Ovary (tissue), 9 donors: ENCODE results near the gene DPP7. TPM values are rescaled to one million over a fixed set of nuclear protein-coding genes. Genes with fewer than 3 reads are reported as not detected.
"Not testable (repeated sequence)": the region's sequence is repeated elsewhere in the genome, so short reads cannot be mapped to it uniquely, and the experiment has no call there.

Experiments used
- DNase-seq, 5 donors: peaks; one replicate each; pipeline ENCODE4 v3.0.0-alpha.2; 2019 to 2020
- H3K27ac ChIP-seq, 2 donors: fragments of 200-600 bp; one replicate each; pipeline versions ENCODE4 v1.5.1 to v1.8.0; 2019 to 2022
- H3K27me3 ChIP-seq: fragments of 200-600 bp; one replicate; pipeline ENCODE4 v1.8.0; 2022
- H3K36me3 ChIP-seq: fragments of 200-600 bp; sonication (generic); one replicate; pipeline ENCODE4 v1.5.1; 2019
- H3K4me1 ChIP-seq: one replicate; pipeline ENCODE4 v1.8.1; 2013; ENCODE audit warnings: mild to moderate bottlenecking, moderate library complexity; ENCODE audit not compliant: insufficient read depth
- H3K4me3 ChIP-seq: fragments of 200-600 bp; sonication (generic); one replicate; pipeline ENCODE4 v1.5.1; 2017
- H3K9me3 ChIP-seq, 2 donors: fragments of 200-600 bp in 1 of 2; sonication (generic) in 1 of 2; one replicate each; pipeline versions ENCODE4 v1.5.1 to v1.8.1; 2013 to 2019; ENCODE audit warnings: mild to moderate bottlenecking in 1 of 2, moderate library complexity in 1 of 2
- CTCF ChIP-seq, 3 donors: fragments of 450-650 bp in 2 of 3; fragments of 200-600 bp in 1 of 3; IDR thresholded peaks; one replicate each; pipeline versions ENCODE4 v1.5.1 to v1.8.0; 2016 to 2022; ENCODE audit warnings: antibody characterized with exemption in 3 of 3, mild to moderate bottlenecking in 1 of 3
- EP300 ChIP-seq: sonication (generic); formaldehyde crosslinking; IDR thresholded peaks from one replicate; pipeline ENCODE4 v1.6.1; 2017; ENCODE audit warnings: antibody characterized with exemption
- POLR2A ChIP-seq: fragments of 450-650 bp; IDR thresholded peaks from one replicate; pipeline ENCODE4 v1.6.1; 2017; ENCODE audit warnings: antibody characterized with exemption, mild to moderate bottlenecking, moderate library complexity
- WGBS, 3 donors: extraction: QIAGEN DNeasy Blood & Tissue Kit in 1 of 3; methylation state at CpG; one replicate each; pipeline versions ENCODE4 v1.1.5 to v1.1.7; 2013 to 2017; 5-methylcytosine and 5-hydroxymethylcytosine counted together
- intact Hi-C, 4 donors: fragments of 100-400 bp; cut with DNase I; formaldehyde crosslinking; loops; one replicate each; pipeline versions ENCODE4 v1.11.0 to v1.15.1; 2022 to 2023
- polyA plus RNA-seq, 2 donors: library from polyadenylated mRNA; stranded (reverse); fragments of 200-250 nt in 1 of 2; fragments of 350-450 nt in 1 of 2; fragmentation: Illumina TruSeq in 1 of 2; extraction: RNeasy Lipid Tissue Mini Kit (QIAGEN cat#74804) in 1 of 2; gene quantifications; one replicate each; pipeline ENCODE4 v1.2.3, GENCODE V29; 2013 to 2014
- total RNA-seq, 7 donors: library from RNA; depleted of rRNA in 2 of 7; stranded (reverse); fragments of >200 nt in 2 of 7; fragmentation: NEBNext Ultra II Directional in 3 of 7; extraction: Animal tissue kit (Norgen Biotek cat#: 25700) in 3 of 7; gene quantifications; one replicate each; pipeline versions ENCODE4 v1.1.0 to v1.2.4, GENCODE V29; 2016 to 2023
- donor health status: DM: no; HTN: no; CAD: no; lungs with moderate emphysema.
- donor health status: DM: no; HTN: no; CAD: no.
- donor health status: Bipolar disorder and iron deficiency.
- donor health status: DM: yes; HTN: yes; CAD: no.
- donor health status: DM: no; HTN: no; CAD: no.
- donor health status: DM: yes; HTN: yes; CAD: no.

The DPP7 gene
- total and polyA plus RNA-seq, 9 donors, result 3.0 to 117 (median 88.7) TPM

GRCh38 chr9:137065336-137065967 is 49.1 kb downstream of the DPP7 start:
- TF ChIP-seq EP300, result no peak
- TF ChIP-seq CTCF (IDR thresholded peaks at IDR 0.05), result no peak
- TF ChIP-seq POLR2A, result no peak
- H3K4me3 ChIP-seq, result no peak overlapping the region
- peaks cover 4% of the 10 kb centered on the region for H3K27me3 ChIP-seq
- H3K9me3 ChIP-seq, result no peaks in the 10 kb centered on the region
- no peak overlapping the region for H3K27ac ChIP-seq
- H3K36me3 ChIP-seq, result no peaks in the 10 kb centered on the region
- no peak for DNase-seq
- intact Hi-C loops, result loop anchor here in 2 of 4 donors (2.0 to 5.0 kb wide), 2 partner anchors 17 to 38 kb away; partner anchors contain the start of gene ABCA2 (in 1 of the 2)
- 94 to 95% (median 94%) methylated on average over 23 of the region's 23 CpGs for WGBS, 3 donors
- H3K4me1 ChIP-seq, result no peaks in the 10 kb centered on the region

- TF ChIP-seq EP300 (no peak), CTCF (IDR thresholded peaks at IDR 0.05) (no peak), POLR2A (no peak)
- intact Hi-C loops, result loop anchor here in 2 of 4 donors (2.0 to 5.0 kb wide), 2 partner anchors 16 to 38 kb away; partner anchors contain the start of gene ABCA2 (in 1 of the 2)
- Histone ChIP-seq H3K4me3 (no peak overlapping the region), H3K36me3 (no peaks in the 10 kb centered on the region), H3K27me3 (peaks cover 4% of the 10 kb centered on the region), H3K4me1 (no peaks in the 10 kb centered on the region), H3K27ac (no peak overlapping the region), H3K9me3 (no peaks in the 10 kb centered on the region)
- no peak for DNase-seq
- WGBS, 3 donors, result 80 to 83% (median 83%) methylated on average over 12 of the region's 12 CpGs
Measured at GRCh38 chr9:137064880-137065164, 49.7 kb downstream of the DPP7 start.

- Histone ChIP-seq H3K4me3 (no peak overlapping the region), H3K36me3 (no peaks in the 10 kb centered on the region), H3K27ac (no peak overlapping the region), H3K9me3 (no peaks in the 10 kb centered on the region), H3K4me1 (no peaks in the 10 kb centered on the region), H3K27me3 (peaks cover 4% of the 10 kb centered on the region)
- 42 to 55% (median 43%) methylated on average over 37 to 55 of the region's 55 CpGs for WGBS, 3 donors
- TF ChIP-seq POLR2A (no peak), EP300 (no peak), CTCF (IDR thresholded peaks at IDR 0.05) (peak; percentile 77 to 95 (median 94))
- intact Hi-C loops, result loop anchor here in 1 of 4 donors (2.0 kb wide), 1 partner anchor 15 kb away; no protein-coding TSS in a partner anchor
- DNase-seq, result peak; percentile 54 to 83 (median 76)
Measured at GRCh38 chr9:137064027-137064879, 50.3 kb downstream of the DPP7 start.

- H3K4me3 ChIP-seq, result no peak overlapping the region
- TF ChIP-seq EP300 (no peak), CTCF (IDR thresholded peaks at IDR 0.05) (no peak), POLR2A (no peak)
- no peaks in the 10 kb centered on the region for H3K36me3 ChIP-seq
- 69 to 73% (median 70%) methylated on average over 13 to 26 of the region's 26 CpGs for WGBS, 3 donors
- no peak overlapping the region for H3K27ac ChIP-seq
- no peak for DNase-seq
- H3K27me3 ChIP-seq, result no peaks in the 10 kb centered on the region
- no peaks in the 10 kb centered on the region for H3K9me3 ChIP-seq
- intact Hi-C loops, result loop anchor here in 1 of 4 donors (2.0 kb wide), 1 partner anchor 15 kb away; no protein-coding TSS in a partner anchor
- no peaks in the 10 kb centered on the region for H3K4me1 ChIP-seq
Measured at GRCh38 chr9:137063311-137064026, 51.1 kb downstream of the DPP7 start.

- H3K4me3 ChIP-seq, DNase-seq, H3K4me1 ChIP-seq, H3K9me3 ChIP-seq, H3K27ac ChIP-seq, H3K27me3 ChIP-seq, intact Hi-C loops, H3K36me3 ChIP-seq: not testable (repeated sequence)
- 88 to 91% (median 90%) methylated on average over 6 to 9 of the region's 9 CpGs for WGBS, 3 donors
Measured at GRCh38 chr9:137062798-137063197, 51.7 kb downstream of the DPP7 start.
